Activated T-cell treated with anti-CD3 and anti-CD28 coated beads, Interleukin-2, amount 50 U/mL, for 24 hours (primary cell): Measurements from ENCODE around the gene PCSK5.
"Not testable (repeated sequence)": the region's sequence is repeated elsewhere in the genome, so short reads cannot be mapped to it uniquely, and the experiment has no call there.

ENCODE experiments used
- DNase-seq: peaks from one replicate; pipeline ENCODE4 v3.0.0-alpha.2; 2020
- H3K27ac Mint-ChIP-seq: 2 replicates; pipeline ENCODE4 v1.8.0; 2020; ENCODE audit warnings: mild to moderate bottlenecking, mixed read lengths
- H3K27me3 Mint-ChIP-seq: 2 replicates; pipeline ENCODE4 v1.8.0; 2020; ENCODE audit warnings: mixed read lengths
- H3K36me3 Mint-ChIP-seq: 2 replicates; pipeline ENCODE4 v1.8.0; 2020; ENCODE audit warnings: low read depth, mixed read lengths
- H3K4me1 Mint-ChIP-seq: 2 replicates; pipeline ENCODE4 v1.8.0; 2020; ENCODE audit warnings: low read depth, mixed read lengths
- H3K4me3 Mint-ChIP-seq: 2 replicates; pipeline ENCODE4 v1.8.0; 2020; ENCODE audit warnings: mild to moderate bottlenecking, moderate library complexity, mixed read lengths
- H3K9me3 Mint-ChIP-seq: 2 replicates; pipeline ENCODE4 v1.8.0; 2020; ENCODE audit warnings: mixed read lengths

PCSK5 gene

GRCh38 chr9:76353280-76353679 is 462.8 kb downstream of the PCSK5 start:
- Mint-ChIP-seq H3K4me3 (no peak overlapping the region), H3K4me1 (no peaks in the 10 kb centered on the region), H3K36me3 (no peaks in the 10 kb centered on the region), H3K27me3 (peaks cover 4% of the 10 kb centered on the region), H3K27ac (no peak overlapping the region), H3K9me3 (no peaks in the 10 kb centered on the region)
- no peak for DNase-seq

- H3K9me3 Mint-ChIP-seq, result no peaks in the 10 kb centered on the region
- H3K4me3 Mint-ChIP-seq, result no peak overlapping the region
- peaks cover 4% of the 10 kb centered on the region for H3K27me3 Mint-ChIP-seq
- H3K4me1 Mint-ChIP-seq, result no peaks in the 10 kb centered on the region
- no peak overlapping the region for H3K27ac Mint-ChIP-seq
- no peak for DNase-seq
- no peaks in the 10 kb centered on the region for H3K36me3 Mint-ChIP-seq
Observed at GRCh38 chr9:76354221-76354620, 463.7 kb downstream of the PCSK5 start.

DNA sequence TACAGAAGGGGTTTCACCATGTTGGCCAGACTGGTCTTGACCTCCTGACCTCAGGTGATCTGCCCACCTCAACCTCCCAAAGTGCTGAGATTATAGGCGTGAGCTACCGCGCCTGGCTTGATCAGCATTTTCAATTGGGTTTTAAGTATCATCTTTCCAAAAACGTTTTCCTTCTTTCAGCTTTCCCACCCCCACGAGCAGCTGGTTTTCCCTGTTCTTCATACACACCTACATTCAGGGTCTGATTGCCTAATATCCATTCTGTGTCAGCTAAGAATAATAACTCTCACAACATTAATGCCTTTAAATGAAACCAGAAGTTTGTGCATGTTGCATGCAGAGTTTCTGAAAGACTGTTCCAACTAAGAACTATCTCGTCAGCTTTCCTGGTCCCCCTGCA is 465.4 kb downstream of the PCSK5 start:
- peaks cover 4% of the 10 kb centered on the region for H3K27me3 Mint-ChIP-seq
- no peaks in the 10 kb centered on the region for H3K9me3 Mint-ChIP-seq

DNA sequence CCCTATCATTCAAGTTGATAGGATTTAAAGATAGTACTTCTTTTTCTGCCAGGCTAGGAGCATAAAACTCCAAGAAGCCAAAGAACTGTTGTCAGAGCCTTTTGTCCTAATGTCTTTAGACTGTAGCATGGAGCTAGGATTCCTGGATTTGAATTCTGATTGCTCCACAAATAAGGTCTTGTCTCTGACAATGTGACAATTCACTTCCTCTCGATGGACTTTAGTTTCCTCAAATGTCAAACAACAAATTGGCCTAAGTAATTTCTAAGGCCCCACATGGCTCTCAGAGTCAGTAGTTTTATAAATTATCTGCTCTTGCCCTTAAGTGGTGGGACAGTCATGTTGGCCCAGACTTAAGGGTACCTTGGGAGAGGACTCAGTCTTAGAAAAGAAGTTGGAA is 467.1 kb downstream of the PCSK5 start:
- H3K4me1 Mint-ChIP-seq, result no peaks in the 10 kb centered on the region
- no peaks in the 10 kb centered on the region for H3K9me3 Mint-ChIP-seq
- H3K27me3 Mint-ChIP-seq, result peaks cover 4% of the 10 kb centered on the region
- H3K27ac Mint-ChIP-seq, result no peak overlapping the region
- H3K4me3 Mint-ChIP-seq, result no peak overlapping the region
- H3K36me3 Mint-ChIP-seq, result no peaks in the 10 kb centered on the region
- DNase-seq, result no peak

More for the DNA sequence above, 465.4 kb downstream of the PCSK5 start:
- Mint-ChIP-seq H3K4me1 (no peaks in the 10 kb centered on the region), H3K4me3 (no peak overlapping the region), H3K27ac (no peak overlapping the region), H3K36me3 (no peaks in the 10 kb centered on the region)
- DNase-seq, result no peak

- peaks cover 8% of the 10 kb centered on the region for H3K27me3 Mint-ChIP-seq
- H3K27ac Mint-ChIP-seq, result no peak overlapping the region
- DNase-seq, result no peak
- H3K4me1 Mint-ChIP-seq, result no peaks in the 10 kb centered on the region
- H3K4me3 Mint-ChIP-seq, result no peak overlapping the region
- no peaks in the 10 kb centered on the region for H3K9me3 Mint-ChIP-seq
- no peaks in the 10 kb centered on the region for H3K36me3 Mint-ChIP-seq
Observed at GRCh38 chr9:76358628-76359280, 468.3 kb downstream of the PCSK5 start.

- no peak for DNase-seq
- Mint-ChIP-seq H3K9me3 (no peaks in the 10 kb centered on the region), H3K4me3 (no peak overlapping the region), H3K36me3 (no peaks in the 10 kb centered on the region), H3K27ac (no peak overlapping the region), H3K27me3 (peaks cover 5% of the 10 kb centered on the region), H3K4me1 (no peaks in the 10 kb centered on the region)
Observed at GRCh38 chr9:76359365-76359764, 468.9 kb downstream of the PCSK5 start.

DNA sequence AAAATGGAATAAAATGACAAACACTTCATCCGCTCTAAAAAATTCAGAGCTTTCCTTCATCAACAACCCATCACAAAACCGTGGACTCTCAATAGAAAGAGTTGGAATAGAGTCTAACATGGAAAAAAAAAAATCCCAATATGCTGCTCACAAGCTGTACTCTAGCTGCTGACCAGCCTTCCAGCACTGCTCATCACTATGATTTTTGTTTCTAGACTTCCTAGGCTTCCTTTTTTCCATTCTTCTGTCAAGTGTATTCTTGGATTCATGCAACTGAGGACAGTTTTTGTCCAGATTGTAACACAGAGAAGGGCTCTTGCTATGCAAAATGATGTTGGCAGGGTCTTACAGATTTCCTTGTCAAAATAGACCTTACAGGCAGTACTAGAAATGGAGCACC is 469.3 kb downstream of the PCSK5 start:
- DNase-seq, result no peak
- H3K27ac Mint-ChIP-seq, result no peak overlapping the region
- H3K4me3 Mint-ChIP-seq, result no peak overlapping the region
- H3K27me3 Mint-ChIP-seq, result peaks cover 5% of the 10 kb centered on the region
- no peaks in the 10 kb centered on the region for H3K36me3 Mint-ChIP-seq
- no peaks in the 10 kb centered on the region for H3K9me3 Mint-ChIP-seq
- H3K4me1 Mint-ChIP-seq, result no peaks in the 10 kb centered on the region

DNA sequence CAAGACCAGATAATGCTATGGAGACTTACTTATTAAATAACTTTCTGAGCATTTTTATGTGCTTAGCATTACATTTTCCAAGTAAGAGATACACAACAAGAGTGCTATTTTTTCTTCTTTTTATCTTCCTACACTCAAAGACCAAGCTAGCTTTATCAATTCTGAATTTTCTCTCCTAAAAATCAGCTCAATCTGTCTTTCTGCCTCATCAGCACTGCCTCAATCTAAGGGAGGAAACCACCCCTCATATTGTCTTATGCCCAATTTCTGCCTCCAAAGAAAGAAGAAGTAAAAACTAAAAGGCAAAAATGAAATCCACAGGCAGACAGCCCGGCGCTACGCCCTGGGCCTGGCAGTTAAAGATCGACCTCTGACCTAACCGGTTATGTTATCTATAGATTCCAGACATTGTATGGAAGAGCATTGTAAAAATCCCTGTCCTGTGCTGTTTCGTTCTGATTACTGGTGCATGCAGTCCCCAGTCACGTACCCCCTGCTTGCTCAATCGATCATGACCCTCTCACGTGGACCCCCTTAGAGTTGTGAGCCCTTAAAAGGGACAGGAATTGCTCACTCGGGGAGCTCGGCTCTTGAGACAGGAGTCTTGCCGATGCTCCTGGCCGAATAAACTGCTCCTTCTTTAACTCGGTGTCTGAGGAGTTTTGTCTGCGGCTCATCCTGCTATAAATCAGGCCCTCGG is 472.0 kb downstream of the PCSK5 start:
- H3K27me3 Mint-ChIP-seq, H3K27ac Mint-ChIP-seq, H3K9me3 Mint-ChIP-seq: not testable (repeated sequence)

GRCh38 chr9:76363032-76363395 is 472.5 kb downstream of the PCSK5 start:
- Mint-ChIP-seq H3K27ac (no peak overlapping the region), H3K36me3 (no peaks in the 10 kb centered on the region), H3K4me1 (no peaks in the 10 kb centered on the region)

More for the DNA sequence above, 472.0 kb downstream of the PCSK5 start:
- H3K4me1 Mint-ChIP-seq, DNase-seq, H3K4me3 Mint-ChIP-seq, H3K36me3 Mint-ChIP-seq: not testable (repeated sequence)

GRCh38 chr9:76365028-76365427 is 474.6 kb downstream of the PCSK5 start:
- H3K36me3 Mint-ChIP-seq, result no peaks in the 10 kb centered on the region
- no peaks in the 10 kb centered on the region for H3K4me1 Mint-ChIP-seq
- H3K4me3 Mint-ChIP-seq, result no peak overlapping the region
- peaks cover 8% of the 10 kb centered on the region for H3K27me3 Mint-ChIP-seq
- DNase-seq, result no peak
- H3K27ac Mint-ChIP-seq, result no peak overlapping the region
- no peaks in the 10 kb centered on the region for H3K9me3 Mint-ChIP-seq

More at GRCh38 chr9:76363032-76363395, 472.5 kb downstream of the PCSK5 start:
- H3K9me3 Mint-ChIP-seq, result no peaks in the 10 kb centered on the region
- no peak for DNase-seq
- H3K27me3 Mint-ChIP-seq, result peaks cover 8% of the 10 kb centered on the region
- no peak overlapping the region for H3K4me3 Mint-ChIP-seq

- no peak overlapping the region for H3K4me3 Mint-ChIP-seq
- no peak overlapping the region for H3K27ac Mint-ChIP-seq
- no peaks in the 10 kb centered on the region for H3K4me1 Mint-ChIP-seq
- H3K36me3 Mint-ChIP-seq, result no peaks in the 10 kb centered on the region
- no peaks in the 10 kb centered on the region for H3K9me3 Mint-ChIP-seq
- DNase-seq, result no peak
- H3K27me3 Mint-ChIP-seq, result peaks cover 8% of the 10 kb centered on the region
Observed at GRCh38 chr9:76366275-76366674, 475.8 kb downstream of the PCSK5 start.

GRCh38 chr9:76369583-76369982 is 479.1 kb downstream of the PCSK5 start:
- H3K4me3 Mint-ChIP-seq, result no peak overlapping the region
- no peaks in the 10 kb centered on the region for H3K36me3 Mint-ChIP-seq
- H3K4me1 Mint-ChIP-seq, result no peaks in the 10 kb centered on the region
- H3K27me3 Mint-ChIP-seq, result peaks cover 3% of the 10 kb centered on the region
- no peak for DNase-seq
- no peaks in the 10 kb centered on the region for H3K9me3 Mint-ChIP-seq
- H3K27ac Mint-ChIP-seq, result no peak overlapping the region

GRCh38 chr9:76370396-76371023 is 480.0 kb downstream of the PCSK5 start:
- H3K27ac Mint-ChIP-seq, result no peak overlapping the region
- H3K27me3 Mint-ChIP-seq, result no peaks in the 10 kb centered on the region
- no peak overlapping the region for H3K4me3 Mint-ChIP-seq
- no peaks in the 10 kb centered on the region for H3K9me3 Mint-ChIP-seq
- no peaks in the 10 kb centered on the region for H3K4me1 Mint-ChIP-seq
- H3K36me3 Mint-ChIP-seq, result no peaks in the 10 kb centered on the region
- DNase-seq, result no peak

DNA sequence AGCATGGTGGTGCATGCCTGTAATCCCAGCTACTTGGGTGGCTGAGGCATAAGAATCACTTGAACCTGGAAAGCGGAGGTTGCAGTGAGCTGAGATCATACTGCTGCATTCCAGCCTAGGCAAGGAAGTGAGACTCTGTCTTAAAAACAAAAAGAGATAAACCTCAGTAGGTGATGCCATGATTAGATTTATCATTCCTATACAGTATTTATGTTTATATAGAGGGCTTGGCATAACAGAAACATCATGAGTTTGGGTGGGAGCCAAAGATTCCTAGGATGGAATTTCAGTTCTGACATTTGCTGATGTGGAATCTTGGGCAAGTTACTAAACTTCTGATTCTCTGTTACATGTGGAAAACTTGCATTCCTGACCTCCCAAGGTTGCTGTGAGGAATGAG is 481.4 kb downstream of the PCSK5 start:
- H3K36me3 Mint-ChIP-seq, result no peaks in the 10 kb centered on the region
- no peaks in the 10 kb centered on the region for H3K27me3 Mint-ChIP-seq
- no peak overlapping the region for H3K4me3 Mint-ChIP-seq
- no peaks in the 10 kb centered on the region for H3K9me3 Mint-ChIP-seq
- DNase-seq, result no peak
- H3K4me1 Mint-ChIP-seq, result no peaks in the 10 kb centered on the region
- no peak overlapping the region for H3K27ac Mint-ChIP-seq

DNA sequence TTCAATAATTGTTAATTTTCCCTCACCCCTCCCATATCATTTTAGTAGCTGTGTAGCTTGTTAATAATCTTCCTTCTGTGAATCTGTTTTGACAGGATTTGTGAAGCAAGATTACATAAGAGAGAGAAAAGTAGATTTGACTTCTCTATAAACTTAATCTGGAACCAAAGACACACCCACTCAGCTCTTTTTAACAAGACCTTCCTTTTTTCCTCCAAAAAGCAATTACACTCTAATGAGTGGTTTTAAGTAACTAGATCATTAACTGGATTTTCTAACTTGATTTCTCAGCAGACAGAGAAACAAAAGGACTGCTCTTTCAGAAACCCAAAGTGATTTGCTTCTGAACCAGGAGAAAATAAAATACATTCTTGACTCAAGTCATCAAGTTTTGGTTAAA is 481.9 kb downstream of the PCSK5 start:
- no peaks in the 10 kb centered on the region for H3K4me1 Mint-ChIP-seq
- no peaks in the 10 kb centered on the region for H3K36me3 Mint-ChIP-seq
- no peak overlapping the region for H3K4me3 Mint-ChIP-seq
- DNase-seq, result no peak
- H3K9me3 Mint-ChIP-seq, result no peaks in the 10 kb centered on the region
- no peaks in the 10 kb centered on the region for H3K27me3 Mint-ChIP-seq
- no peak overlapping the region for H3K27ac Mint-ChIP-seq
